Left colon (tissue), 2 donors: ENCODE measurements around the gene TMEM184B. TPM values are rescaled to one million over a fixed set of nuclear protein-coding genes. Genes with fewer than 3 reads are reported as not detected.

Experiments used
- ATAC-seq: fragments of 200-7000 bp; cut with Tn5 transposase; one replicate; pipeline ENCODE4 v1.9.1; 2020; ENCODE audit warnings: mild to moderate bottlenecking, moderate library complexity
- DNase-seq, 2 donors: peaks; one replicate each; pipeline ENCODE4 v3.0.0-alpha.2; 2020
- intact Hi-C, 2 donors: fragments of 100-400 bp; cut with DNase I in 1 of 2; cut with micrococcal nuclease in 1 of 2; formaldehyde crosslinking; loops; one replicate each; pipeline versions ENCODE4 v1.11.2 to v1.14.0; 2022; cut with DNase I, micrococcal nuclease
- total RNA-seq, 2 donors: library from RNA; stranded (reverse); fragmentation: NEBNext Ultra II Directional; extraction: Animal tissue kit (Norgen Biotek cat#: 25700); gene quantifications; one replicate each; pipeline ENCODE4 v1.2.1, GENCODE V29; 2021
- donor health status: DM: no; HTN: no; CAD: no.
- donor health status: DM: yes; HTN: yes; CAD: no.

The TMEM184B gene
- total RNA-seq, 2 donors from 2014 or later: 41.9 to 48.0 TPM

DNA sequence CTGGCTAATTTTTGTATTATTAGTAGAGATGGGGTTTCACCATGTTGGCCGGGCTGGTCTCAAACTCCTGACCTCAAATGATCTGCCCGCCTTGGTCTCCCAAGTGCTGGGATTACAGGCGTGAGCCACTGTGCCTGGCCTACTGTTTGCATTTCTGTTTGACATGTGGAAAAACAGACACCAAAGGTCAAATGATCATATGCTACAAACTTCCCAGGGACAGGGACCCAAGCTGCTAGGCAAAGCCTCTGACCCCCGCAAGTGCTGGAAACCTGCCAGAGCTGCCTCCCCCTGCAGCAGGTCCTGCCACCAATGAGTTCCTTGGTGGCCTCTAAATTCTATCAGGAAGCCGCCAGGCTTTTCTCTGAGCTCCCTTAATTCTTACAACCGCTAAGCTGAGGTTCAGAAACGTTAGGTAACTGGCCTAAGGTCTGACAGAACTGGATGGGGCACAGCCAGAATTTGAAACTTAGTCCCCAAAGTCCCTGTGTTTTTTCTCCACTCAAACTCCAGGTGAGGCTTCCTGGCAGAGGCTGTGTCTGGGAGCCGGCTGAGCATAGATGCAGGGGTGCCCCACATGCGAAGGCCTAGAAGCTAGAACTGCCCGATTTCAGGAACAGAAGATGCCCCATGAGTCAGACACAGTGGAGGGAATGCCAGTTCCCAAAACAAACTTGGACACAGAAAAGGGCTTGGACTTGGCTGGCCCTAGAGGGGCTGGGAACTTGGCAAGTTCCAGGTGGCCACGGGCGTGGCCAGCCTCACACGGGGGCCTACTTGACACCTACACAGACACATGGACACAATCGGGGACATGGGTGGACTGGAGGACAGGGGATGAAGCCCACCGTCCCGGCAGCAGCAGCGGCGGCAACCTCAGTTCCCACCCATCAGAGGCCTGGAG, 37.1 kb upstream of the TMEM184B start:
- intact Hi-C loops: no loop called here
- ATAC-seq (no peak), DNase-seq (no peak)

DNA sequence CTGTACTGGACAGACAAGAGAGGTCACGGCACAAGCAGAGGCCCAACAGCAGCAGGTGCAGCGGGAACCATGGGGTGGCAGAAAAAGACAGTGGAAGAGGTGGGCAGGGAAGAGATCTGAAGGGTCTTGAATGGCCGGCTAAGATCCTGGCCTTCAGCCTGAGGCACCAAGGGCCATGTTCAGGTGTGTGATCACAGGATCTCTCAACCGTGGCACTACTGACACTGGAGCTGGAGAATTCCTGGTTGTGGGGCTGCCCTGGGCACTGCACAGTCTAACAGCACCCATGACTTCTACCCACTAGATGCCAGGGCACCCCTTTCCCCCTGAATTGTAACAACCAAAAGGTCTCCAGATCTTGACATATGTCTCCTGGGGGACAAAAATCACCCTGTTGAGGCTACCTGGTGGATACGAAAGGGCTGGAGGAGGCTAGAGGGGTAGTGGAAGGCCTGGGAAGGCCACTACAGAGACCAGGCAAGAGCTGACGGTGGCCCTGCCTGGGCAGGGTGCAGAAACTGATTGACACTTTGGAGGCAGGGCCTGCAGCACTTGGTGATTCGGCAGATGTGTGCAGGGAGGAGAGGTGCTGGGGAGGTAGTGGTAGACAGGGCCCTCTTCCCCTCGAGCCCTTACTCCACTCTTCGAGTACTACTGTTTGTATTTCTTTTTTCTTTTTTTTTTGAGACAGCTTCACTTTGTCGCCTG, 36.1 kb upstream of the TMEM184B start:
- ATAC-seq (no peak), DNase-seq (no peak)
- intact Hi-C loops: no loop called here

DNA sequence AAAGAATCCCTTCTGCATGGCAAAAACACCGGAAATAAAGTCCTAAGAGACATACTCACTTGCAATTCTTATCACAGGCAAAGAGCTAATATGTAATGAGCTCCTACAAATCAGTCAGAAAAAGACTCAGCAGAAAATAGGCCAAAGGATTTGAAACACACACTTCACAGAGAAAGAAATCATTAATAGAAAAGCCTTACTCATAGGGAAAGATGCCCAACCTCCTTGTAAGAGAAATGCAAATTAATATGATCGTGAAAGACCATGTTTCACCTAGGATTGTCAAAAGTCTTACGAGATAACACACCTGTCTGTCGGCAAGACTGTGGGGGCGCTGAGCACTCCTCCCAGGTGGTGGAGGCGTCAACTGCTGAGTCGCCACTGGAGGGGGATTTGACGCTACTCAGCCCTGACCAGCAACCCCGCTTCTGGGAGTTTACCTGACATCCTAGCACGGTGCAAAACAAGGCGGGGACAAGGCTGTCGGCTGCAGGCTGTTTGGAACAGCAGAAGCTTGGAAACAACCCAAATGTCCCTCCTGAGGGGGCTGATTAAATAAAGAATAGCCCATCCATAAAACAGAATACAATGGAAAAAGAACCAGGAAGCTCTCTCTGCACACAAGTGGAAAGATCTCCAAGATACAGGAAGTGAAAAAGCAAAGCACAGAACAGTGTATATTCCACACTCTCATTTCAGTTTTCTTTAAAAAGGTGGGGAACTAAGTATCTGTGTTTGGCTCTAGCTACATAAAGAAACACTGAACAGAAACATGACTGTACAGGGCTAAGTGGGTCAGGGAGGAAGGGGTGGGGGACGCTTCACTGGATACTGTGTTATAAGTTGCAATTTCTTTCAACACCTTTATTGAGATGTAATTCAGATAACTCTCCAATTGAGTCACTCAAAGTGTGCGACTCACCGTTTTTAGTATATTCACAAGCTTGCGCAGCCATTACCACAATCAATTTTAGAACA, 33.0 kb upstream of the TMEM184B start:
- DNase-seq (peak; percentile 59 to 70), ATAC-seq (peak; percentile 73)
- intact Hi-C loops: no loop called here

DNA sequence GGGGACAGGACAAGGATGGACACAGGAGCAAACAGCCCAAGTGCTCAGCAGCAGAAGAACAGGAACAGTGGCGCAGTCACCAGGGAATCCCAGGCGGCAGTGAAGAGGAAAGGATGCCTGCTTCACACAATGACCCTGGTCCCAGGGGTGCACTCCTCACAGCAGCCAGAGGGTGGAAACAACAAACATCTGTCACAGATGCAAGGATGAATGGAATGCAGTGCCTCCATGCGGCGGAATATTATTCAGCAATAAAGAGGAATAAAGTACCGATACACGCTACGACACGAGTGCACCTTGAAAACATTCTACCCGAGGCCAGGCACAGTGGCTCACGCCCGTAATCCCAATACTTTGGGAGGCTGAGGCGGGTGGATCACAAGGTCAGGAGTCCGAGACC, 31.7 kb upstream of the TMEM184B start:
- no peak for ATAC-seq
- no peak for DNase-seq
- intact Hi-C loops: no loop called here

DNA sequence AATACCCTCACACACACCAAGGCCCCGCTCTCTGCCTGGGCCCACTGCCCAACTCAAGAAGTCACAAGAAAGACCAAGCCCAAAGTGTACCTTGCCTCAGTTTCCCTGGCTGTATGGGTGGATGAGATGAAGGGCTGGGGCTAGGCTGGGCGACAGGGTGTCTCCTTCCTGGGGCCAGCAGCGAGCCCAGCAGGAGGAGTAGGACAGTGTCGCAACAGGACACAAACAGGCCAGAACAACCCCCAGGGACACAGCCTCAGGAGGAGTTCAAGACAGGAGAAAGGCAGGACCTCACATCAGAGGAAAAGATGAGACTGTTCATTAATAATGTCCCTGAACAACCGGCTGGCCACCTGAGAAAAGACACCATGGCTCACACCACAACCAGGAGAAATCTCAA, 31.2 kb upstream of the TMEM184B start:
- no peak for ATAC-seq

DNA sequence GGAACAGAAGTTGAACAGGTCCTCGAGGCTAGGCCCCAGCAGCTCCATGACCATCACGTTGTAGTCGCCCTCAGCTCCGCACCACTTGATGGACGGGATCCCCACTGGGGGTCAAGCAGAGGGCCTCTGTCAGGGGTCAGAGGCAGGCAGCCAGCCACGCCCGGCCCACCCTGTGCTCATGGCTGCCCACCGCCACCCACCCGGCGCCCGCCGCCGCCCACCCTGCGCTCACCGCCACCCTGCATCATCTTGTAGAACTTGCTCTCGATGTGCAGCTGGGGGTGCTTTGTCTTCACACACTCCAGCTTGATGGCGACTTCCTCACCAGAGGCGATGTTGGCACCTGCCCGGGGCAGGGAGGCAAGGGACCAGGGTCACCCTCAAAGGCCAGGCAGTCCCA, 30.1 kb upstream of the TMEM184B start:
- intact Hi-C loops: no loop called here
- DNase-seq: no peak
- ATAC-seq: no peak

More for the DNA sequence above, 31.2 kb upstream of the TMEM184B start:
- intact Hi-C loops: no loop called here
- no peak for DNase-seq

DNA sequence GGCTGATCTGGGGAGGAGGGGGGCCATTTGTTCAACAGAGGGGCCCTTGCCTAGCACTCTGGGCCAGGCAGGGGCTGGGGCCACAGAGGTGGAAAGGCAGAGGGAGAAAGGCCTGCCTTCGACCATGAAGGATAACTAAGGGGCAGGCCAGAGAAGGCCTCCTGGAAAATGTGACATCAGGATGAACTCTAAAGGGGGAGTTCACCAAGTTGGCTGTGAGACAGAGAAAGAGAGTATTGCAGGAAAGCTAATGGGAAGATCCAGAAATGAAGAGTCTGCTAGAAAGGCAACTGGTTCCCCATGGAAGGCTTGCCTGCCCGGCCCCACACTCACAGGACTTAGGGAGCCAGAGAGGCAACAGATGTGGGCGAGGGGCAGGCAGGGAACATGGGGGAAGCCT, 28.1 kb upstream of the TMEM184B start:
- intact Hi-C loops: no loop called here
- ATAC-seq (no peak), DNase-seq (no peak)

DNA sequence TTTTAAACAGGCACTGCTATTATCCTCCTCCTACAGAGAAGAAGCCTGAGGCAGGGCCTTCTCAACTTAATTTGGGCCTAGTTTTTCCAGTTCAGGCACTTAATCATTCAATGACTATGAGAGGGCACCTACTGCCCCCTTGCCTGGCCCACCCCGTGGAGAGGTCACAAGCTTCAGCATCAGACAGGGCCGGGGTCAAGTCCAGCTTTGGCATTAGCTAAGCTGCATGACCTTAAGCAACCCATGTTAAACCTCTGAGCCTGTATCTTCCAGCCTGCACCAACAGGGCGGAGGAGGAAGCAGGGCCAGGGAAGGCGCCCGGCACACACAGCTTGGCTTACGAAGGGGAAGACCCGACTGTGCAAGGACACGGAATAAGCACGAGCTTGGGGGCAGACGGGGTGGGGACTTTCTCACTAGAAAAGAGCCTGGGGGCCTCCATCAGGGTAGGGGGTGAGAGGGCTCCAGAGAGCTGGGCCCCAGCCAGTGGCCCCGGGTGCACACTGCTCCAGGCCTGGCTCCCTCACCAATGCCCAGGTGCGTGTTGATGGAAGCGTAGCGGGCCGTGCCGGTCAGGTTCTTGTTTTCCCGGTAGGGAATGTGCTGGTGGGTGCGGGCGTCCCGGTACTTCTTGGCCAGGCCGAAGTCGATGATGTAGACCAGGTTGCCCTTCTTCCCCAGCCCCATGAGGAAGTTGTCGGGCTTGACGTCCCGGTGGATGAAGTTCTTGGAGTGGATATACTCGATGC, 27.6 kb upstream of the TMEM184B start:
- ATAC-seq (peak; percentile 64), DNase-seq (no peak)
- intact Hi-C loops: no loop called here

DNA sequence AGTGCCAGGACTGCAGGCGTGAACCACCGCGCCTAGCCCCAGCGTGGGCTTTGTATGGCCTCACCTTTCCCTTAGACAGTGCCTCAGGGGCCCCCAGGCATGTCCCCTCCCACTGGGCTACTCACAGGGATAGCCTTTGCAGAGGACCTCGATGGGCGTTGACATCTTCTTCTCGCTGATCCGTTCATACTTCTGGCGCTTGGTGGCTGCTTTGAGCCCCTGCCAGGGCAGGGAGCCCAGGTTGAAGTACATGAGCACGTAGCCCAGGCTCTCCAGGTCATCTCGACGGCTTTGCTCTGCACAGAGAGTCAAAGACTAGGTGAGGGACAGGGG, 26.9 kb upstream of the TMEM184B start:
- no peak for ATAC-seq
- intact Hi-C loops: no loop called here
- no peak for DNase-seq

DNA sequence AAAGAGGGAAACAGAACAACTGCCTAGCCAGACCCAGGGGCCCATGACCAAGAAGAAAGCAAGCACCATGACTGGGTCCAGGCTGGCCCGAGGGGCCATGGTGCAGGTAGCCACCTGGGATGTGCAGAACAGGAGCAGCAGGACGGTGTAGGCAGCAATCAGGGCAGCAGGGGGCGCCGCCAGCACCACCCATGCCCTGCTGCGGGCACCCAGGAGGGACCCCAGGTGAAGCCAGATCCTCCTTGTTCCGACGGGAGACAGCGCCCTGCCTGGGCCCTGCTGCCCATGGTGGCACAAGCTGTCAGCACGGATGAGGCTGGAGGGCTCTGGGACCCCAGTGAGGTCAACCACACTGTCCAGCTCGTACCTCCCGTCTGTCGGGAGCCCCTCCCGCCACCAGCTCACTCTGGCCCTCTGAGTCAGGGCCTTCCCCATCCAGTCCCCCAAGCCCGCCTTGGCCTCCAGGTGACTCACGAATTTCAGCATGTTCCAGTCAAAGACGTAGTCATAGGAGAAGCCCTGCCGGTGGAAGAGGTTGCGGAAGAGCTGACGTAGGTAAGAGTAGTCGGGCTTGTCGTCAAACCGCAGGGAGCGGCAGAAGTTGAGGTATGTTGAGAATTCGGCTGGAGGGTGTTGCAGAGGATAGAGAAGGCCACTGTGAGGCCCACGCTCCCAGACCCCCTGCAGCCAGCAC, 25.6 kb upstream of the TMEM184B start:
- DNase-seq: peak in 1 of 2 donors; percentile 42
- intact Hi-C loops: no loop called here
- peak; percentile 46 for ATAC-seq

DNA sequence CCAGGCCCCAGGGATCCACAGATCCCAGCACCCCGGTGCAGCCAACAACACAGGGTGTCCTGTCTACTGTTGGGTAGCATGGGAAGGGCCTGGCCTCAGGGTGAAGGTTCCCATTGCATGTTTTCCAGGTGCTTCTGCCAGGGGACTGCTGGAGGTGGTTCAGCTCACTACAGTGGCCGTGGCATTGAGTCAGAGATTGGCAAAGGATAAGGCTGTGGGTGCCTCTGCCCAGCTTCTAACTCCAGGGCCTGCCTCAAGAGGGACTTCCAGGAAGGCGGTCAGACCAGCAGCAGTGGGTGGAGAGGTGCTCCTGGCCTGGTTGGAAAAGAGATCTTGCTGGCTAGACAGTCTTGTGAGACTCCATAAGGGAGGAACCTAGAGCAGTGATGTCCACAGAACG, 23.6 kb upstream of the TMEM184B start:
- ATAC-seq (no peak), DNase-seq (no peak)
- intact Hi-C loops: no loop called here

DNA sequence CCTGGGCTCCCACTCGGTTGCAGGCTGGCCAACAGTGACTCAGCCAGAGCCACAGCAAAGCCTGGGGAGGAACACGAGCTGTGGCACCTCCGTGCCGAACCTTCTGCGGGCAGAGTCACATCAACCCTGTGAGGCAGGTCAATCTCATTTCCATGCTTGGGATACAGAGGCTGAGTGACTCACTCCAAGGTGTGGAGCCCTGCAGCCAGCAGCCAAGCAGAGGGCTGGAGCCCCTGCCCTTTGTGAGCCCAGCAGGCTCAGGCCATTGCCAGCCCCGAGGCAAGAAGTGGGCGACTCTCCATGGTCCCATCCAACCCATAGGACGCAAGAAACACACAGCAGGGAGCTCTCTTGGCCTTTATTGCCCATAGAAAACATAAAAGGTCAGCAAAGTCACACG, 23.1 kb upstream of the TMEM184B start:
- DNase-seq (no peak), ATAC-seq (no peak)
- intact Hi-C loops: no loop called here

DNA sequence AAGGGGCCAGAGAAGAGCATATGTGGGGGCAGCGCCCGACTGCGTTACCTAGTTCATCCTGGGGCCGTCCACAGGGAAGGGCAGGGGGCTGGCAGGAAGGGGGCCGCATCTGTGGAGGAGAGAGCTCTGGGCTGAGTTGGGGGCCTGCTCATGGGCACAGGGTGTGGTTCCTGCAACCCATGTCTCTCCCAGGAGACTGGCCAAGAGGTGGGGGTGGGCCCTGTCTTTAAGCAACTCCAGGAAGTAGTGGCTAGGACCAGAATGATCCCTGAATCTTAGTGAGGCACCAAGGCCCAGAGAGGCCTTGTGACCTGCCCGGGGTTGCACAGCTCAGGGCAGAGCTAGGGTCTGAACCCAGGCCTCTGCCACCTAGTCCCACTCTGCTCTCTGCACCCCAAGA, 22.5 kb upstream of the TMEM184B start:
- DNase-seq (no peak), ATAC-seq (no peak)
- intact Hi-C loops: no loop called here

DNA sequence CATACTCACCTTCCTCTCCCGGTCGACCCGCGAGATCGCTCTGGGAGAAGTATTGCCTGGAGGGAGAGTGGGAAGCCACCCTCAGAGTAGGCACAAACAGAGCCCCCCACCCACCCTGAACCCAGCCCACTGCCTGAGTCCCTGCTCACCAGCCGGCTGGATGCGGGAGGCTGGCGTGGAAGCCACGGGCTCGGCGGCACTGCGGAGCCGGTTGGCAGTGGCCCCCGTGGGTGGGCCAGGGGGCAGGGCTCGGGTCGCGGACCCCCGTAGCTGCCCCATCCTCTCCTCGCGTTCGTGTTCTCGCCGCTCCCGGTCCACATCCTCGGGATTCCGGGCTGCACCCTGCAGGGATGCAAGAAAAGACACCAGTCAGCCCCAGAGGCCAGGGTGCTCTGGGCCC, 21.4 kb upstream of the TMEM184B start:
- no peak for ATAC-seq
- intact Hi-C loops: no loop called here
- no peak for DNase-seq

DNA sequence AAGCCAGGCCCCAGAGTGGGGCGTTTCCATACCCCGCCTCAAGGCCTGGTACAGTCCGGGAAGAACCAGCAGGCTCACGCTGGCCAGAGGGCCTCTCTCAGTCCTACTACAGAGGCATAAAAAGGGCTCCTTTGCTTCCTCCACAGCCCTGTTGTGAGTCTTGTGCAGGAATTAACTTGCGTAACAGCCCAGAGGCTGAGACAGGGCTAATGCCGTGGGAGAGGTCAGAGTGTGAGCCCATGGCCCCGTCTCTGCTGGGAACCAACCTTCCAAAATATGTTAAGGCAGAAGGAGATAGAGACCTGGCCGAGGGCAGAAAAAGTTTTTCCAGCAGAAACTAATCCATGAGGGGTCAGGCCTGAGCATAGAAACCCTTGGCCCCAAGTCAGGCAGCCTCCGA, 19.9 kb upstream of the TMEM184B start:
- intact Hi-C loops: no loop called here
- ATAC-seq: no peak

DNA sequence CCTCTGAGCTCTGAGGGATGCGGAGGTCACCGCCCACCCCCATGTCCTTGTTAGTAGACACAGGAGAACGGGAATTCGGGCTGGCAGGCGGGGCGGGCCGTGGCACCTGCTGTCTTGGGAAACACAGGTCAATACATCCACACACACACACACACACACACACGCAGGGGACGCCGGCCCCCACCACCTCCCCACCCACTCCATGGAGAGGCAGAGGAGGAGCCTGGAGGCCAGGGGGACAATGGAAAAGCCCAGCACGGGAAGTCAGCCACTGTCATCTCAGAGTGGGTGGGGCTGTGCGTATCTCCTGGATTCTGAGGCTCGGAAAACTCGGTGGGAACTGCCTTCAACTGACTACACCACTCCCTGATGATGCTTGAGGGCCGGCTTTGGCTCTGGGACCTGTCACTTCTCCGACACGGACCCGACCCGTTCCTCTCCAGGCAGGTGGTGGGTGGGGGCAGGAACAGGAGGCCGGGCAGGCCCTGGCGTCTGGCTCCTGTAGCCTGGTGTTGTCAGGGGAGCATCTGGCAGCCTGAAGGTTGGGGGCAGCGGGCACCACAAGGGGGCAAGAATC, 18.5 kb upstream of the TMEM184B start:
- DNase-seq (peak; percentile 29 to 58), ATAC-seq (peak; percentile 54)
- intact Hi-C loops: no loop called here

More for the DNA sequence above, 19.9 kb upstream of the TMEM184B start:
- no peak for DNase-seq

DNA sequence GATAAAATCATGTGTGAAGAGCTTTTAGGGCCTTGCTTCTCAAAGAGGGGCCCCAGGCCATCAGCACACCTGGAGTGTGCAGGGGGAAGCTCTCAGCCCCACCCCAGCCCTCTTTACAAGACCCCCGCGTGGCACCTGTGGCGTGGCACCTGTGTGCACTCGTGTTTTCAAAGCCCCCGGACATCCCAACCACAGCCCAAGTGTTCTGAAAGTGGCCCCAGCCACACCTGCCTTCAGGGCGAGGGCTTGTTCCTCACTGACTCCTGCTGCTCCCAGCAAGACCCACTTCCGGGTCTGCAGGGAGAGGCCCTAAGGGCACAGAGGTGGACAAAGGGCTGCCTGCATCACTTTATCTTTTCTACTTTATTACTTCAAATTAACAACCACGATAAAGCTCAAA, 17.5 kb upstream of the TMEM184B start:
- peak; percentile 92 for ATAC-seq
- intact Hi-C loops: no loop called here
- peak; percentile 67 to 80 for DNase-seq

DNA sequence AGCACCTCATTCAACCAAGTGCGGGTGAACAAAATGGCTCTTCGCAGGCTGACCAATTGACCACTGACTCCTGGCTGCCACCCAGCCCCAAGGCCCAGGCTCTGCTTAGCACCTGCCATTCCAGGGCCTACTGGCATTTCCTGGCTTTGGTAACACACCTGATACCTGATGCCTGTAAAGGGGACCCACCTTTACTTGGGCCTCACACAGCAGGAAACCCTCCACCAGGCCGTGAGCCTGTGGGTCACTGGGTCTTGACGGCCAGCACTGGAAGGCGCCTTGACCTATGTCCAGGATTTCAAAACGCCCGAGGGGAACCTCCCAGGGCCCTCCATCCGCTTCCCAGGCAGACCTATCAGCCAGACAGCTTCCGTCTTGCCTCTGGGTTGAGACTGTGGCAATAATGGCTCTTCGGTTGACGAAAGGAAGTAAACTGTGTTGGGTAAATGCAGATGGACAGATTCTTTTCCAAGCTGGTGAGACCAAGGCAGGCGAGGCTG, 16.8 kb upstream of the TMEM184B start:
- DNase-seq (no peak), ATAC-seq (no peak)
- intact Hi-C loops: no loop called here
